Stimulated activated CD8-positive, alpha-beta memory T cell treated with anti-CD3 and anti-CD28 coated beads, Interleukin-7, amount 100 ng/mL, for 4 hours (primary cell): Measurements from ENCODE around the gene RBP5.

ENCODE experiments used
- DNase-seq, 2 donors: peaks; one replicate each; pipeline ENCODE4 v3.0.0-alpha.2; 2020; ENCODE audit warnings: low read depth in 2 of 2

RBP5 gene

GRCh38 chr12:7146228-7146627 is 17.5 kb upstream of the RBP5 start:
- DNase-seq: no peak

- no peak for DNase-seq
Measured at GRCh38 chr12:7145671-7146070, 17.0 kb upstream of the RBP5 start.

- DNase-seq: no peak
Measured at GRCh38 chr12:7144414-7145120, 15.9 kb upstream of the RBP5 start.

GRCh38 chr12:7143564-7143963 is 14.9 kb upstream of the RBP5 start:
- DNase-seq: no peak

GRCh38 chr12:7142809-7143465 is 14.2 kb upstream of the RBP5 start:
- no peak for DNase-seq

GRCh38 chr12:7142056-7142644 is 13.5 kb upstream of the RBP5 start:
- peak in 1 of 2 donors; percentile 13 for DNase-seq

GRCh38 chr12:7141351-7142005 is 12.8 kb upstream of the RBP5 start:
- no peak for DNase-seq

- DNase-seq: no peak
Measured at GRCh38 chr12:7139200-7139599, 10.5 kb upstream of the RBP5 start.

GRCh38 chr12:7137908-7138307 is 9.2 kb upstream of the RBP5 start:
- DNase-seq: no peak

GRCh38 chr12:7136676-7137075 is 8.0 kb upstream of the RBP5 start:
- DNase-seq: no peak

- no peak for DNase-seq
Measured at GRCh38 chr12:7136071-7136470, 7.4 kb upstream of the RBP5 start.

GRCh38 chr12:7134396-7135166 is 5.9 kb upstream of the RBP5 start:
- DNase-seq: no peak

GRCh38 chr12:7131502-7131866 is 2.8 kb upstream of the RBP5 start:
- DNase-seq: no peak

GRCh38 chr12:7130701-7131501 is 2.2 kb upstream of the RBP5 start:
- DNase-seq: peak; percentile 32

- DNase-seq: peak; percentile 78 to 79
Measured at GRCh38 chr12:7129872-7130691, 1.4 kb upstream of the RBP5 start, which contains the start of gene CLSTN3. Gene CLSTN3, plus strand, starts transcription at chr12:7130371. Its CDS starts 278 bp downstream, at chr12:7130649.

GRCh38 chr12:7129287-7129871 is 690 bp upstream of the RBP5 start:
- DNase-seq: no peak

GRCh38 chr12:7127916-7128626 is 618 bp downstream of the RBP5 start:
- DNase-seq: no peak

- DNase-seq: no peak
Measured at GRCh38 chr12:7125632-7126227, 3.0 kb downstream of the RBP5 start.
